Measurements from ENCODE around the gene HK1.
"Not testable (repeated sequence)": the region's sequence is repeated elsewhere in the genome, so short reads cannot be mapped to it uniquely, and the experiment has no call there.

HK1 gene

DNA sequence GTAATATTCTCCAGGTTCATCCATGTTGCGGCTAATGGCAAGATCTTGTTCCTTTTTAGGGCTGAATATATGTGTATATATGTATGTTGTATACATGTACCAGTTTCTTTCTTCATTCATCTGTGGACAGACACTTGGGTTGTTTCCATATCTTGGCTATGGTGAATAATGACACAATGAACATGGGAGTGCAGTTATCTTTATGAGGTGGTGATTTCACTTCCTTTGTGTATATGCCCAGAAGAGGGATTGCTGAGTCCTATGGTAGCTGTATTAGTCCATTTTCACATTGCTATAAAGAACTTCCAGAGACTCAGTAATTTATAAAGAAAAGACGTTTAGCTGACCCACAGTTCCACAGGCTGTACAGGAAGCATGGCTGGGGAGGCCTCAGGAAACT is 155.9 kb downstream of the HK1 start:
- no peak for DNase-seq

DNA sequence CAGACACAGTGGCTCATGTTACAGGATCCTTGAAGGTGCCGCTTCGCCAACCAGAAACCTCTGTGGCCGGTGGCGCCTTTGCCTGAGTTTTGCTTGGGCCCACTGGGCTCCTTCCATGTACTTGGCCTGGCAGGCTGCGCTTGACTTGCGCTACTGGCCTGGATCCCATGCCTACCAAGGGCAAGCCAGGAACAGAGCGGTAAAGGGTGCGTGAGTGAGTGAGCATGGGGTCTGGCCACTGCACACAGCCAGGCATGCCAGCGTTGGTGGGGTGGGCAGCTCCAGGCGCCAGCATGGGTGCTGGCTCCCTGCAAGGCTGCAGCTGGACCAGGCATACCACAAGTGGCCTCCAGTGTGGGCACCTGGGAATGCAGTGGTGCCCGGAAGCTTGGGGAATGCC is 156.6 kb downstream of the HK1 start:
- DNase-seq = no peak

- no peak for DNase-seq
Measured at GRCh38 chr10:69435966-69436520, 157.7 kb downstream of the HK1 start.

DNA sequence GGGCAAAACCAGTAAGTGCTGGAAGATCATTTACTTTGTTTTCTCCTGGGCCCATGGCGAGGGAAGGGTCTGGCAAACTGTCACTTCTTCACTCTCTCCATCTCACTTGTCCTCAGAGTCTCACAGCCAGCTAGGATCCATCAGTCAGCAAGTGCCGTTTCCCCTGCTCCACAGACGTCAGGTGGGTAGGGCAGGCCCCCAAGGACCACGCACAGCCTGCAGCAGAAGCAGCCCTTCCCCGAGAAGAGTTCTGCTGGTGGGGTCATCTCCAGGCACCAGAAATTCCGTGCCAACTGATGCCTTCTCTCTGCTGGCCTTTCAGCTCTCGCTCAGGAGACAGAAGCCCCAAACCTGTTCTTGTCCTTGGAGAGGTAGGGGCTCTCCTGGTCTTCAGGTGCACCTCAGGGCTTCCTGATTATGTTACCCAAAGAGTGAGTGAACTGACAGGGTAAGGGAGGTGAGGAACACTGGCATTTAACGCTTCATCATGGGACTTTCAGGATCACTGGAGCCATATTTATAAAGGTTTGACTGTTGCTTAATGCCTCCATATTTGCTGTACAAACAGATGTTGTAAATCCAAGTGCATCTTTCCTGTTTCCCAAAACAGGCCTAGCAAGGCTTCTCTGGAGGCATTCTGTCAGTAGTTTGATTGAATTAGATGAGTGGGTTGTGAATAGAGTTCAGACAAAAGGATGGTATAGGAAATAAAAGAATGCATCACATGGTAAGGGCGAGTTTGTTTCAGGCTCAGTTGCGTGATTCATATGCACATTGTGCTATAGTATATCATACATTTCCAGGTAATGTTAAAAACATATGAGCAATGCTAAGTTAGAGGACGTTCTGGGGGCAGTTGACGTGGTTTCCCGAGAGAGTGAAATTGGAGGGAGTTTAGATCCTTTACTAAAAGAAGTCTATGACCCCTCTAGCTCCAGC is 159.3 kb downstream of the HK1 start:
- no peak for DNase-seq

DNA sequence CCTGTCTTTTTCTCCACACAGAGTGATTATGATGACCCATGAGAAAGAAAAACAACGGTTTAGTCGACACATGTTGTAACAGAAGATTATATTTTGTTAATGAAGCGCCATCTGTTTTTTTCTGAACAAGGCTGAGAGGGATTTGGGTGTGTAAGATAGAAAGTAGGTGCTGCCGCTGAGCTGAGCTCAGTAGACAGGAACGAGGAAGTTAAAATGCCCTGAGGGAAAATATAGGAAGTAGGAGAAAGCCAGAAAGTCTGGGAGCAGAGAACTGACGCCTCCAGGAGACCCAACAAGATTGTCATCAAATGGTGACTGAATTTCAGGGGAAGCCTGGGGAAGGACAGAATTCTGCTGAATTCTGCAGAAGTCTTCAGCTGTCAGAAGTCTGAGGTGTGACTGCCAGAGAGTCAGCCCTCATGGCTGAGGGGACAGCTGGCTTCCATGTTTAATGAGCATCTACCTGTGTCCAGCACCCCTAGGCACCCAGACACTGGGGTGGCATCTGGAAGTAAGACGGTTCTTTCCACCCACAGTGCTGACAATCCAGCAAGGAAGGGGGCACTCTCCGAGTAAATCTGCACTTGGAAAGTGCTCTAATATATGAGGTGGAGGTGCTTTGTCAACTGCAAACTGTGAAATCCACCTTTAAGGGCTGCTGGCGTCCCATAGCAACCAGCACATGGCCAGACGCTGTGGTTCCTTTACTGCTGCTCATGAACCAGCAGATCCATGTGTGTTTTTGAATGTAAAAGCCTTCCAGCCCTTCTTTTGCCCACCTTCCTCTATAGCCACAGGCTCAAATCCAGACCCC is 160.4 kb downstream of the HK1 start:
- no peak for DNase-seq

DNA sequence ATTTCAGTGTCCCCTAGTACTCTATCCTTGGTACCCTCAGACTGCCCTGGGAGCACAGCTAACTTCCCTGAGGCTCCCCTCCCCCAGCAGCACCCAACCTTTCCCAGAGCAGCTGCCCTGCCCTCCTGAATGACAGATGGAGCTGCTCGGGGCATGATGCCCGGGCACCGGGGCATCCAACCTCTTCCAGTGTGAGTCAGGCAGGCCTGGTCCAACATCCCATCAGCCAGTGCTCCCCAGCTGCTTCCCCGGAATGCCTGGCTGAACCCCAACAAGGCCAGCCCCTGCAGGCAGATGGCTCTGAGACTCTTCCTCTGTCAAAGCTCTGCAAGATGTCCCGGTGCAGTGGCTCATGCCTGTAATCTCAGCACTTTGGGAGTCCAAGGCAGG is 161.0 kb downstream of the HK1 start:
- no peak for DNase-seq

GRCh38 chr10:69439813-69440506 is 161.7 kb downstream of the HK1 start:
- DNase-seq = no peak

DNA sequence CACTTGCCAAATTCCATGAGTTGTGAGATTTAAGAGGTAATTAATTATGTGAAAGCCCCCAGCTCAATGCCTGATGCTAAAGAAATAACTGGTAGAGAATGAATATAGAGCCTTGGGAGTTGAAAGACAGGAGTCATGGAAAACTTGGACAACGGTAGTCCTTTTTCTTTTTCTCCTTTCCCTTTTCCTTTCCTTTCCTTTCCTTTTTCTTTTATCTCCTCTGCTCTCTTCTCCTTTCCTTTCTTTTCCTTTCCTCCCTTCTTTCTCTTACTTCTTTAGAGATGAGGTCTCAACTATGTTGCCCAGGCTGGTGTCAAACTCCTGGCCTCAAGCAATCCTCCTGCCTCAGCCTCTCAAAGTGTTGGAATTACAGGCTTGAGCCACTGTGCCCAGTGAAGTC is 165.1 kb downstream of the HK1 start:
- DNase-seq = no peak

DNA sequence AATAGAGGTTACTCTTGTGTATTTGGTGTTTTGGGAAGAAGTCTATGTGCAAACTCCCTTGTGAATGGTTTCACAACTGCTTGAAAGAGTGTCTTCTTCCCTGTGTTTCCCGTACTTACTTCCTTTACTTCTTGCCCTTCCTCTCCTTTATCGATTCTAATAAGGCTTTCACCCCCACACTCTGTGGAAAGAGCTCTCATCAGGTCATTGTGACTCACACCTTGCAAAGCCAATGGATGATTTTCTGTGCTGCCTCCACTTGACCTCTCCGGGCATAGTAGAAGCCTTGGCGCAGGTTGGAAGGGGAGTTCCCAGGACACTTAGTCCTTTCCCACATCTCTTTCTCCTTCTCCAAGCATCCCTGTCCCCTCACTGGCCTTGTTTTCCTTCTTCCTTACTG is 166.7 kb downstream of the HK1 start:
- DNase-seq = no peak

GRCh38 chr10:69446229-69446628 is 167.9 kb downstream of the HK1 start:
- no peak for DNase-seq

GRCh38 chr10:69446650-69447151 is 168.4 kb downstream of the HK1 start:
- DNase-seq = no peak

- peak; percentile 51 for DNase-seq
Measured at GRCh38 chr10:69449841-69450240, 171.5 kb downstream of the HK1 start.

- not testable (repeated sequence) for DNase-seq
Measured at GRCh38 chr10:69450395-69450794, 172.1 kb downstream of the HK1 start.

GRCh38 chr10:69451209-69451783 is 173.0 kb downstream of the HK1 start, which contains the start of gene TSPAN15:
Gene TSPAN15, plus strand, starts transcription at chr10:69451465. Its CDS starts 130 bp downstream, at chr10:69451595.
- peak; percentile 69 for DNase-seq

All from RPMI8226 (cell line).